ENCODE data around the gene TMEFF2. TPM values are rescaled to one million over a fixed set of nuclear protein-coding genes. Genes with fewer than 3 reads are reported as not detected.

TMEFF2 gene
- total RNA-seq, 3 donors from 2014 or later (not counting 1 experiment from before 2014, with no cell fraction given): not detected

- 97% methylated on average over 2 of the region's 2 CpGs for WGBS (ENCODE audit: insufficient coverage)
- Histone ChIP-seq H3K4me3 (ENCODE audit: low read length) (no peak overlapping the region), H3K27ac (ENCODE audit: low read length) (no peak overlapping the region), H3K36me3 (ENCODE audit: control insufficient read depth, insufficient read depth, low read length) (no peaks in the 10 kb centered on the region), H3K4me1 (ENCODE audit: control insufficient read depth, insufficient read depth, low read length) (no peaks in the 10 kb centered on the region), H3K9me3 (ENCODE audit: control insufficient read depth, insufficient read depth, low read length) (no peaks in the 10 kb centered on the region), H3K27me3 (ENCODE audit: control insufficient read depth, insufficient read depth, low read length) (no peaks in the 10 kb centered on the region)
- Mint-ChIP-seq H3K27me3 (ENCODE audit: low read depth in 2 of 2) (peaks cover 5 to 24% of the 10 kb centered on the region in 2 donors), H3K36me3 (no peaks in the 10 kb centered on the region), H3K27ac (no peak overlapping the region), H3K9me3 (no peaks in the 10 kb centered on the region), H3K4me3 (no peak overlapping the region), H3K4me1 (no peaks in the 10 kb centered on the region)
- no peak for TF ChIP-seq CTCF (IDR thresholded peaks at IDR 0.05)
- no peak for DNase-seq
- intact Hi-C loops (cut with micrococcal nuclease): no loop called here
- ATAC-seq: no peak
Measured at GRCh38 chr2:191936882-191937405, 257.8 kb downstream of the TMEFF2 start.

GRCh38 chr2:191935247-191935646 lies 259.5 kb downstream of the TMEFF2 start:
- no peak overlapping the region for H3K4me3 Mint-ChIP-seq
- H3K4me1 ChIP-seq (ENCODE audit: control insufficient read depth, insufficient read depth, low read length): no peaks in the 10 kb centered on the region
- no peak overlapping the region for H3K27ac ChIP-seq (ENCODE audit: low read length)
- TF ChIP-seq CTCF (IDR thresholded peaks at IDR 0.05): no peak
- H3K36me3 ChIP-seq (ENCODE audit: control insufficient read depth, insufficient read depth, low read length): no peaks in the 10 kb centered on the region
- intact Hi-C loops (cut with micrococcal nuclease): no loop called here
- peaks cover 2 to 17% of the 10 kb centered on the region in 2 donors for H3K27me3 Mint-ChIP-seq (ENCODE audit: low read depth in 2 of 2)
- no peaks in the 10 kb centered on the region for H3K9me3 Mint-ChIP-seq
- H3K4me3 ChIP-seq (ENCODE audit: low read length): no peak overlapping the region
- WGBS (ENCODE audit: insufficient coverage): 88% methylated on average over 3 of the region's 3 CpGs
- ATAC-seq (no peak), DNase-seq (no peak)
- H3K27ac Mint-ChIP-seq: no peak overlapping the region
- no peaks in the 10 kb centered on the region for H3K36me3 Mint-ChIP-seq
- H3K9me3 ChIP-seq (ENCODE audit: control insufficient read depth, insufficient read depth, low read length): no peaks in the 10 kb centered on the region
- H3K27me3 ChIP-seq (ENCODE audit: control insufficient read depth, insufficient read depth, low read length): no peaks in the 10 kb centered on the region
- H3K4me1 Mint-ChIP-seq: no peaks in the 10 kb centered on the region

GRCh38 chr2:191933307-191934105 lies 261.2 kb downstream of the TMEFF2 start:
- H3K27me3 ChIP-seq (ENCODE audit: control insufficient read depth, insufficient read depth, low read length): no peaks in the 10 kb centered on the region
- intact Hi-C loops (cut with micrococcal nuclease): no loop called here
- H3K9me3 ChIP-seq (ENCODE audit: control insufficient read depth, insufficient read depth, low read length): no peaks in the 10 kb centered on the region
- WGBS (ENCODE audit: insufficient coverage): 80% methylated on average over 2 of the region's 2 CpGs
- no peak overlapping the region for H3K4me3 ChIP-seq (ENCODE audit: low read length)
- Mint-ChIP-seq H3K36me3 (no peaks in the 10 kb centered on the region), H3K4me1 (no peaks in the 10 kb centered on the region), H3K4me3 (no peak overlapping the region), H3K9me3 (no peaks in the 10 kb centered on the region), H3K27ac (no peak overlapping the region), H3K27me3 (ENCODE audit: low read depth in 2 of 2) (peaks cover 5 to 7% of the 10 kb centered on the region in 2 donors)
- H3K36me3 ChIP-seq (ENCODE audit: control insufficient read depth, insufficient read depth, low read length): no peaks in the 10 kb centered on the region
- DNase-seq (no peak), ATAC-seq (no peak)
- no peaks in the 10 kb centered on the region for H3K4me1 ChIP-seq (ENCODE audit: control insufficient read depth, insufficient read depth, low read length)
- no peak overlapping the region for H3K27ac ChIP-seq (ENCODE audit: low read length)
- TF ChIP-seq CTCF (IDR thresholded peaks at IDR 0.05): no peak

All from natural killer cell (primary cell).